HEK293 (cell line): ENCODE data around the gene MPV17L2.
A peak's percentile ranks its signal among the peaks of the same experiment; 100 is the strongest.

ENCODE experiments used
- GLIS1 ChIP-seq: fragments of 450-650 bp; formaldehyde crosslinking; IDR thresholded peaks from 2 replicates; pipeline ENCODE4 v1.5.1; 2016; ENCODE audit warnings: missing biosample characterization, missing genetic modification characterization
- HOXA7 ChIP-seq: sonication (generic); formaldehyde crosslinking; IDR thresholded peaks from 2 replicates; pipeline ENCODE4 v1.8.1; 2022; ENCODE audit warnings: missing genetic modification reagents, borderline replicate concordance
- HOXD13 ChIP-seq: sonication (generic); formaldehyde crosslinking; IDR thresholded peaks from 2 replicates; pipeline ENCODE4 v1.8.0; 2022; ENCODE audit warnings: missing genetic modification reagents, borderline replicate concordance
- OVOL3 ChIP-seq: fragments of 450-650 bp; formaldehyde crosslinking; IDR thresholded peaks from 2 replicates; pipeline ENCODE4 v1.5.1; 2016; ENCODE audit warnings: missing biosample characterization, missing genetic modification characterization
- PRDM1 ChIP-seq: fragments of 450-650 bp; formaldehyde crosslinking; IDR thresholded peaks from 2 replicates; pipeline ENCODE4; 2016; ENCODE audit warnings: missing biosample characterization, missing genetic modification characterization
- SCRT2 ChIP-seq: fragments of 450-650 bp; formaldehyde crosslinking; IDR thresholded peaks from 2 replicates; pipeline ENCODE4 v1.5.1; 2016; ENCODE audit warnings: missing biosample characterization, missing genetic modification characterization
- SP7 ChIP-seq: fragments of 450-650 bp; formaldehyde crosslinking; IDR thresholded peaks from 2 replicates; pipeline ENCODE4 v1.5.1; 2016; ENCODE audit warnings: missing biosample characterization, missing genetic modification characterization
- ZBTB8A ChIP-seq: fragments of 450-650 bp; formaldehyde crosslinking; IDR thresholded peaks from 2 replicates; pipeline ENCODE4 v1.5.1; 2016; ENCODE audit warnings: missing biosample characterization, missing genetic modification characterization
- ZFP41 ChIP-seq: fragments of 450-650 bp; formaldehyde crosslinking; IDR thresholded peaks from 2 replicates; pipeline ENCODE4 v1.5.1; 2016; ENCODE audit warnings: missing biosample characterization, missing genetic modification characterization, borderline replicate concordance
- ZNF2 ChIP-seq: fragments of 450-650 bp; formaldehyde crosslinking; IDR thresholded peaks from 2 replicates; pipeline ENCODE4 v1.5.1; 2016; ENCODE audit warnings: missing biosample characterization, missing genetic modification characterization
- ZNF600 ChIP-seq: fragments of 450-650 bp; formaldehyde crosslinking; IDR thresholded peaks from 2 replicates; pipeline ENCODE4 v1.5.1; 2016; ENCODE audit warnings: missing biosample characterization, missing genetic modification characterization
- ZNF76 ChIP-seq: fragments of 450-650 bp; formaldehyde crosslinking; IDR thresholded peaks from 2 replicates; pipeline ENCODE4; 2016; ENCODE audit warnings: low read depth, missing biosample characterization, missing genetic modification characterization, borderline replicate concordance
- ZNF791 ChIP-seq: fragments of 450-650 bp; formaldehyde crosslinking; IDR thresholded peaks from 2 replicates; pipeline ENCODE4 v1.5.1; 2016; ENCODE audit warnings: missing biosample characterization, missing genetic modification characterization
- ZNF830 ChIP-seq: fragments of 450-650 bp; IDR thresholded peaks from 2 replicates; pipeline ENCODE4 v1.5.0; 2018; ENCODE audit warnings: missing biosample characterization, missing genetic modification characterization, low read depth, mild to moderate bottlenecking, moderate library complexity
- ZSCAN30 ChIP-seq: fragments of 450-650 bp; IDR thresholded peaks from 2 replicates; pipeline ENCODE4 v1.5.1; 2018; ENCODE audit warnings: missing biosample characterization, mild to moderate bottlenecking, missing genetic modification characterization, moderate library complexity
- TF ChIP-seq, protein P1 (sequence below): fragments of 450-650 bp; formaldehyde crosslinking; IDR thresholded peaks from 2 replicates; pipeline ENCODE4 v1.5.1; 2016; ENCODE audit warnings: missing biosample characterization, missing genetic modification characterization
- TF ChIP-seq, protein P2 (sequence below): fragments of 450-650 bp; formaldehyde crosslinking; IDR thresholded peaks from 2 replicates; pipeline ENCODE4 v1.5.1; 2016; ENCODE audit warnings: missing biosample characterization, missing genetic modification characterization
- TF ChIP-seq, protein P3 (sequence below): fragments of 450-650 bp; formaldehyde crosslinking; optimal IDR thresholded peaks from 2 replicates; pipeline ENCODE3; 2016; ENCODE audit warnings: missing biosample characterization, mild to moderate bottlenecking, missing genetic modification characterization
- TF ChIP-seq, protein P4 (sequence below): fragments of 450-650 bp; formaldehyde crosslinking; conservative IDR thresholded peaks from 2 replicates; pipeline ENCODE4 v1.5.1; 2016; ENCODE audit warnings: low read depth, missing biosample characterization, missing genetic modification characterization
- TF ChIP-seq, protein P5 (sequence below): fragments of 450-650 bp; formaldehyde crosslinking; IDR thresholded peaks from 2 replicates; pipeline ENCODE4 v1.5.1; 2017; ENCODE audit warnings: missing biosample characterization, missing genetic modification characterization
- TF ChIP-seq, protein P6 (sequence below): fragments of 450-650 bp; formaldehyde crosslinking; IDR thresholded peaks from 2 replicates; pipeline ENCODE4 v1.5.1; 2017; ENCODE audit warnings: missing biosample characterization, missing genetic modification characterization
- TF ChIP-seq, protein P7 (sequence below): fragments of 450-650 bp; formaldehyde crosslinking; IDR thresholded peaks from 2 replicates; pipeline ENCODE4 v1.5.1; 2016; ENCODE audit warnings: missing biosample characterization, missing genetic modification characterization
- TF ChIP-seq, protein P8 (sequence below): fragments of 450-650 bp; IDR thresholded peaks from 2 replicates; pipeline ENCODE4 v1.5.1; 2018; ENCODE audit warnings: missing biosample characterization, missing genetic modification characterization

MPV17L2 gene

DNA sequence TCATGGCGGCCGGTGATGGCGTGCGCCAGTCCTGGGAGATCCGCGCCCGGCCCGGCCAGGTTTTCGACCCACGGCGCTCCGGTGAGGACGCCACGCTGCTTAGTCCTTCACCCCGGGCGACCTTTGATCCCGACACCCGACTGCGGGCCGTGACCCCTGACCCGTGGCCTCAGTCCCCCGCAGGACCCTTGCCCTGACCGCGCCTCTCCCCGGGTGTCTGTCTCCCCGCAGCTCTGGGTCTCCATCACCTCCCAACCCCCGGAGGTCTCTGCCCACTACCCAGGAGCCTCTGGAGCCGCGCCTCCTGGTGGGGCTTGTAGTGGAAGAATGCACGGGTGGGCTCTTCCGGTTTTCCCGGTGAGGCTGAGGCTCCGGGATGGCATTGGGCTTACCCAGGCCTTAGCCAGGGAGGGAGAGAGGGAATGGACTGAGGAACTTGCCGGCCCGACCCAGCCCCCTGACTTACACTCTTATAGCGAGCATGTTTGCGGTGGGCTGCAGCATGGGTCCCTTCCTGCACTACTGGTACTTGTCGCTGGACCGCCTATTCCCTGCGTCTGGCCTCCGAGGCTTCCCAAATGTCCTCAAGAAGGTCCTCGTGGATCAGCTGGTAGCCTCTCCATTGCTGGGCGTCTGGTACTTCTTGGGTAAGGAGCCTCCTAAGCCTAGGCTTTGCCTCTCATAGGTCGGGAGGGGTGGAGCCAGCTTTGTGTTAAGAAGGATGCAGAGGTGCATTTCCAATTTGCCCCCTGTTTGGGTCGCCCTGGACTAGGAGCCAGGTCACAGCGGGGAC, 566 bp downstream of the MPV17L2 start (continued):
- TF ChIP-seq PRDM1 (tag by site-specific recombination) (no peak), SP7 (peak; percentile 32; the same call in 1 of the 2 replicates), SCRT2 (tag by site-specific recombination) (peak; percentile 24; the same call in 1 of the 2 replicates), ZNF791 (tag by site-specific recombination) (no peak), ZFP41 (no peak), HOXA7 (CRISPR knock-in tag) (no peak), ZNF2 (tag by site-specific recombination) (peak; percentile 21; the same call in 1 of the 2 replicates), OVOL3 (tag by site-specific recombination) (no peak), ZNF76 (tag by site-specific recombination) (peak; percentile 50; the same call in 1 of the 2 replicates), GLIS1 (tag by site-specific recombination) (peak; percentile 28; the same call in 1 of the 2 replicates), ZBTB8A (no peak), ZNF600 (tag by site-specific recombination) (peak; percentile 62; the same call in 1 of the 2 replicates), HOXD13 (CRISPR knock-in tag) (no peak), ZNF830 (tag by site-specific recombination) (no peak), ZSCAN30 (tag by site-specific recombination) (no peak)
- TF ChIP-seq, protein P1, sequence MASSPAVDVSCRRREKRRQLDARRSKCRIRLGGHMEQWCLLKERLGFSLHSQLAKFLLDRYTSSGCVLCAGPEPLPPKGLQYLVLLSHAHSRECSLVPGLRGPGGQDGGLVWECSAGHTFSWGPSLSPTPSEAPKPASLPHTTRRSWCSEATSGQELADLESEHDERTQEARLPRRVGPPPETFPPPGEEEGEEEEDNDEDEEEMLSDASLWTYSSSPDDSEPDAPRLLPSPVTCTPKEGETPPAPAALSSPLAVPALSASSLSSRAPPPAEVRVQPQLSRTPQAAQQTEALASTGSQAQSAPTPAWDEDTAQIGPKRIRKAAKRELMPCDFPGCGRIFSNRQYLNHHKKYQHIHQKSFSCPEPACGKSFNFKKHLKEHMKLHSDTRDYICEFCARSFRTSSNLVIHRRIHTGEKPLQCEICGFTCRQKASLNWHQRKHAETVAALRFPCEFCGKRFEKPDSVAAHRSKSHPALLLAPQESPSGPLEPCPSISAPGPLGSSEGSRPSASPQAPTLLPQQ (tag by site-specific recombination): peak; percentile 55
- TF ChIP-seq, protein P2, sequence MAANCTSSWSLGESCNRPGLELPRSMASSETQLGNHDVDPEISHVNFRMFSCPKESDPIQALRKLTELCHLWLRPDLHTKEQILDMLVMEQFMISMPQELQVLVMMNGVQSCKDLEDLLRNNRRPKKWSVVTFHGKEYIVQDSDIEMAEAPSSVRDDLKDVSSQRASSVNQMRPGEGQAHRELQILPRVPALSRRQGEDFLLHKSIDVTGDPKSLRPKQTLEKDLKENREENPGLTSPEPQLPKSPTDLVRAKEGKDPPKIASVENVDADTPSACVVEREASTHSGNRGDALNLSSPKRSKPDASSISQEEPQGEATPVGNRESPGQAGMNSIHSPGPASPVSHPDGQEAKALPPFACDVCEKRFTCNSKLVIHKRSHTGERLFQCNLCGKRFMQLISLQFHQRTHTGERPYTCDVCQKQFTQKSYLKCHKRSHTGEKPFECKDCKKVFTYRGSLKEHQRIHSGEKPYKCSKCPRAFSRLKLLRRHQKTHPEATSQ (tag by site-specific recombination): no peak
- TF ChIP-seq, protein P3, sequence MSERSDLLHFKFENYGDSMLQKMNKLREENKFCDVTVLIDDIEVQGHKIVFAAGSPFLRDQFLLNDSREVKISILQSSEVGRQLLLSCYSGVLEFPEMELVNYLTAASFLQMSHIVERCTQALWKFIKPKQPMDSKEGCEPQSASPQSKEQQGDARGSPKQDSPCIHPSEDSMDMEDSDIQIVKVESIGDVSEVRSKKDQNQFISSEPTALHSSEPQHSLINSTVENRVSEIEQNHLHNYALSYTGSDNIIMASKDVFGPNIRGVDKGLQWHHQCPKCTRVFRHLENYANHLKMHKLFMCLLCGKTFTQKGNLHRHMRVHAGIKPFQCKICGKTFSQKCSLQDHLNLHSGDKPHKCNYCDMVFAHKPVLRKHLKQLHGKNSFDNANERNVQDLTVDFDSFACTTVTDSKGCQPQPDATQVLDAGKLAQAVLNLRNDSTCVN (tag by site-specific recombination): peak; percentile 33
- TF ChIP-seq, protein P4, sequence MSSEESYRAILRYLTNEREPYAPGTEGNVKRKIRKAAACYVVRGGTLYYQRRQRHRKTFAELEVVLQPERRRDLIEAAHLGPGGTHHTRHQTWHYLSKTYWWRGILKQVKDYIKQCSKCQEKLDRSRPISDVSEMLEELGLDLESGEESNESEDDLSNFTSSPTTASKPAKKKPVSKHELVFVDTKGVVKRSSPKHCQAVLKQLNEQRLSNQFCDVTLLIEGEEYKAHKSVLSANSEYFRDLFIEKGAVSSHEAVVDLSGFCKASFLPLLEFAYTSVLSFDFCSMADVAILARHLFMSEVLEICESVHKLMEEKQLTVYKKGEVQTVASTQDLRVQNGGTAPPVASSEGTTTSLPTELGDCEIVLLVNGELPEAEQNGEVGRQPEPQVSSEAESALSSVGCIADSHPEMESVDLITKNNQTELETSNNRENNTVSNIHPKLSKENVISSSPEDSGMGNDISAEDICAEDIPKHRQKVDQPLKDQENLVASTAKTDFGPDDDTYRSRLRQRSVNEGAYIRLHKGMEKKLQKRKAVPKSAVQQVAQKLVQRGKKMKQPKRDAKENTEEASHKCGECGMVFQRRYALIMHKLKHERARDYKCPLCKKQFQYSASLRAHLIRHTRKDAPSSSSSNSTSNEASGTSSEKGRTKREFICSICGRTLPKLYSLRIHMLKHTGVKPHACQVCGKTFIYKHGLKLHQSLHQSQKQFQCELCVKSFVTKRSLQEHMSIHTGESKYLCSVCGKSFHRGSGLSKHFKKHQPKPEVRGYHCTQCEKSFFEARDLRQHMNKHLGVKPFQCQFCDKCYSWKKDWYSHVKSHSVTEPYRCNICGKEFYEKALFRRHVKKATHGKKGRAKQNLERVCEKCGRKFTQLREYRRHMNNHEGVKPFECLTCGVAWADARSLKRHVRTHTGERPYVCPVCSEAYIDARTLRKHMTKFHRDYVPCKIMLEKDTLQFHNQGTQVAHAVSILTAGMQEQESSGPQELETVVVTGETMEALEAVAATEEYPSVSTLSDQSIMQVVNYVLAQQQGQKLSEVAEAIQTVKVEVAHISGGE: no peak; the same call in 1 of the 2 replicates
- TF ChIP-seq, protein P5, sequence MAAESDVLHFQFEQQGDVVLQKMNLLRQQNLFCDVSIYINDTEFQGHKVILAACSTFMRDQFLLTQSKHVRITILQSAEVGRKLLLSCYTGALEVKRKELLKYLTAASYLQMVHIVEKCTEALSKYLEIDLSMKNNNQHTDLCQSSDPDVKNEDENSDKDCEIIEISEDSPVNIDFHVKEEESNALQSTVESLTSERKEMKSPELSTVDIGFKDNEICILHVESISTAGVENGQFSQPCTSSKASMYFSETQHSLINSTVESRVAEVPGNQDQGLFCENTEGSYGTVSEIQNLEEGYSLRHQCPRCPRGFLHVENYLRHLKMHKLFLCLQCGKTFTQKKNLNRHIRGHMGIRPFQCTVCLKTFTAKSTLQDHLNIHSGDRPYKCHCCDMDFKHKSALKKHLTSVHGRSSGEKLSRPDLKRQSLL (tag by site-specific recombination): peak; percentile 78; the same call in 1 of the 2 replicates
- TF ChIP-seq, protein P6, sequence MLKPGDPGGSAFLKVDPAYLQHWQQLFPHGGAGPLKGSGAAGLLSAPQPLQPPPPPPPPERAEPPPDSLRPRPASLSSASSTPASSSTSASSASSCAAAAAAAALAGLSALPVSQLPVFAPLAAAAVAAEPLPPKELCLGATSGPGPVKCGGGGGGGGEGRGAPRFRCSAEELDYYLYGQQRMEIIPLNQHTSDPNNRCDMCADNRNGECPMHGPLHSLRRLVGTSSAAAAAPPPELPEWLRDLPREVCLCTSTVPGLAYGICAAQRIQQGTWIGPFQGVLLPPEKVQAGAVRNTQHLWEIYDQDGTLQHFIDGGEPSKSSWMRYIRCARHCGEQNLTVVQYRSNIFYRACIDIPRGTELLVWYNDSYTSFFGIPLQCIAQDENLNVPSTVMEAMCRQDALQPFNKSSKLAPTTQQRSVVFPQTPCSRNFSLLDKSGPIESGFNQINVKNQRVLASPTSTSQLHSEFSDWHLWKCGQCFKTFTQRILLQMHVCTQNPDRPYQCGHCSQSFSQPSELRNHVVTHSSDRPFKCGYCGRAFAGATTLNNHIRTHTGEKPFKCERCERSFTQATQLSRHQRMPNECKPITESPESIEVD (tag by site-specific recombination): no peak
- TF ChIP-seq, protein P7, sequence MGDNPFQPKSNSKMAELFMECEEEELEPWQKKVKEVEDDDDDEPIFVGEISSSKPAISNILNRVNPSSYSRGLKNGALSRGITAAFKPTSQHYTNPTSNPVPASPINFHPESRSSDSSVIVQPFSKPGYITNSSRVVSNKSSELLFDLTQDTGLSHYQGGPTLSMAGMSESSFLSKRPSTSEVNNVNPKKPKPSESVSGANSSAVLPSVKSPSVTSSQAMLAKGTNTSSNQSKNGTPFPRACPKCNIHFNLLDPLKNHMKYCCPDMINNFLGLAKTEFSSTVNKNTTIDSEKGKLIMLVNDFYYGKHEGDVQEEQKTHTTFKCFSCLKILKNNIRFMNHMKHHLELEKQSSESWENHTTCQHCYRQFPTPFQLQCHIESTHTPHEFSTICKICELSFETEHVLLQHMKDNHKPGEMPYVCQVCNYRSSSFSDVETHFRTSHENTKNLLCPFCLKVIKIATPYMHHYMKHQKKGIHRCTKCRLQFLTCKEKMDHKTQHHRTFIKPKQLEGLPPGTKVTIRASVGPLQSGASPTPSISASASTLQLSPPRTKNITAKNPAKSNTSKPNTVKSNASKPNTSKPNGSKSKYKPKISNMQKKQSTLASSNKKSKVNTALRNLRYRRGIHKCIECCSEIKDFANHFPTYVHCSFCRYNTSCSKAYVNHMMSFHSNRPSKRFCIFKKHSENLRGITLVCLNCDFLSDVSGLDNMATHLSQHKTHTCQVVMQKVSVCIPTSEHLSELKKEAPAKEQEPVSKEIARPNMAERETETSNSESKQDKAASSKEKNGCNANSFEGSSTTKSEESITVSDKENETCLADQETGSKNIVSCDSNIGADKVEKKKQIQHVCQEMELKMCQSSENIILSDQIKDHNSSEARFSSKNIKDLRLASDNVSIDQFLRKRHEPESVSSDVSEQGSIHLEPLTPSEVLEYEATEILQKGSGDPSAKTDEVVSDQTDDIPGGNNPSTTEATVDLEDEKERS (tag by site-specific recombination): 0 out of 2 replicates have a peak, but pooled peaks have one; percentile 11
- TF ChIP-seq, protein P8, sequence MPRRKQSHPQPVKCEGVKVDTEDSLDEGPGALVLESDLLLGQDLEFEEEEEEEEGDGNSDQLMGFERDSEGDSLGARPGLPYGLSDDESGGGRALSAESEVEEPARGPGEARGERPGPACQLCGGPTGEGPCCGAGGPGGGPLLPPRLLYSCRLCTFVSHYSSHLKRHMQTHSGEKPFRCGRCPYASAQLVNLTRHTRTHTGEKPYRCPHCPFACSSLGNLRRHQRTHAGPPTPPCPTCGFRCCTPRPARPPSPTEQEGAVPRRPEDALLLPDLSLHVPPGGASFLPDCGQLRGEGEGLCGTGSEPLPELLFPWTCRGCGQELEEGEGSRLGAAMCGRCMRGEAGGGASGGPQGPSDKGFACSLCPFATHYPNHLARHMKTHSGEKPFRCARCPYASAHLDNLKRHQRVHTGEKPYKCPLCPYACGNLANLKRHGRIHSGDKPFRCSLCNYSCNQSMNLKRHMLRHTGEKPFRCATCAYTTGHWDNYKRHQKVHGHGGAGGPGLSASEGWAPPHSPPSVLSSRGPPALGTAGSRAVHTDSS (tag by site-specific recombination): no peak
